K562 (cell line): ENCODE results near the gene TMEM129. TPM values are rescaled to one million over a fixed set of nuclear protein-coding genes. Genes with fewer than 3 reads are reported as not detected.

Source experiments
- ATAC-seq: fragments of 200-7000 bp; cut with Tn5 transposase; 3 replicates; pipeline ENCODE4 v1.9.1; 2020; ENCODE audit warnings: moderate library complexity
- BruUV-seq: library from RNA; stranded (reverse); fragments of 400-500 nt; replicated peaks from 2 replicates; lab custom pipeline; 2021; lab: Mats Ljungman, UMichigan
- CTCF ChIA-PET: fragments of 300-600 bp; formaldehyde crosslinking; extraction: SDS; loops from one replicate; lab custom pipeline; 2021; ENCODE audit warnings: low intra/inter-chr PET ratio; lab: Yijun Ruan, JAX
- POLR2A ChIA-PET: fragments of 300-600, 350-650 bp; sonication (Branson Sonifier 250); formaldehyde crosslinking; extraction: SDS; loops from one replicate; lab custom pipeline; 2021; ENCODE audit warnings: antibody characterized with exemption, inconsistent platforms; lab: Yijun Ruan, JAX
- DNase-seq, 4 experiments: peaks; one replicate each; pipeline versions ENCODE4 v3.0.0 to v3.0.0-alpha.2; 2011 to 2018; ENCODE audit warnings: low spot score in 3 of 4, mixed read lengths in 3 of 4; ENCODE audit errors: extremely low read depth in 1 of 4
- FAIRE-seq: peaks from 2 replicates; lab custom pipeline; 2011; peaks lifted over from hg19 to GRCh38; lab: Jason Lieb, UNC
- H2AFZ ChIP-seq: 2 replicates; pipeline ENCODE4 v1.6.0; 2011; ENCODE audit warnings: low read depth, low read length, control low read depth, inconsistent platforms
- H3K27ac ChIP-seq: fragments of 200-600 bp; 3 replicates; pipeline ENCODE4 v1.8.0; 2011; ENCODE audit warnings: low read depth, mild to moderate bottlenecking, control low read depth, inconsistent platforms, low read length, moderate library complexity, mixed read lengths; ENCODE audit errors: extremely low read depth
- H3K27me3 ChIP-seq, 2 experiments: fragments of 300-600 bp in 1 of 2; 2 replicates in 1 of 2; 3 replicates in 1 of 2; pipeline versions ENCODE4 v1.6.0 to v1.8.0; 2011; ENCODE audit warnings: inconsistent platforms in 2 of 2, low read length in 2 of 2, mild to moderate bottlenecking in 1 of 2, mixed read lengths in 1 of 2, moderate library complexity in 1 of 2; ENCODE audit not compliant: control insufficient read depth in 2 of 2, insufficient read depth in 2 of 2
- H3K36me3 ChIP-seq: fragments of 300-600 bp; 3 replicates; pipeline ENCODE4 v1.8.0; 2011; ENCODE audit warnings: mild to moderate bottlenecking, low read length, inconsistent platforms; ENCODE audit not compliant: control insufficient read depth, insufficient read depth
- H3K4me1 ChIP-seq, 2 experiments: fragments of 200-600 bp in 1 of 2; replicated peaks in 1 of 2; 2 replicates in 1 of 2; 3 replicates in 1 of 2; pipeline versions ENCODE4 v1.5.1 to v1.8.0; 2011; ENCODE audit warnings: inconsistent platforms in 2 of 2, low read length in 2 of 2, mild to moderate bottlenecking in 1 of 2, mixed read lengths in 1 of 2, moderate library complexity in 1 of 2; ENCODE audit not compliant: control insufficient read depth in 2 of 2, insufficient read depth in 2 of 2
- H3K4me2 ChIP-seq: 2 replicates; pipeline ENCODE4 v1.6.1; 2011; ENCODE audit warnings: low read length, control low read depth, inconsistent platforms, mixed read lengths; ENCODE audit not compliant: insufficient read depth
- H3K4me3 ChIP-seq: fragments of 200-600 bp; sonication (generic), shearing (Covaris generic); 2 replicates; pipeline ENCODE4 v1.5.1; 2016; ENCODE audit warnings: control low read depth, inconsistent platforms
- H3K79me2 ChIP-seq: fragments of 200-600 bp; 3 replicates; pipeline ENCODE4 v1.8.0; 2011; ENCODE audit warnings: low read length, inconsistent platforms; ENCODE audit not compliant: control insufficient read depth, insufficient read depth
- H3K9ac ChIP-seq, 2 experiments: 2 replicates each; pipeline versions ENCODE4 v1.6.0 to v1.6.1; 2011; ENCODE audit warnings: low read depth in 2 of 2, low read length in 2 of 2, control low read depth in 1 of 2, inconsistent platforms in 1 of 2, mild to moderate bottlenecking in 1 of 2, mixed read lengths in 1 of 2; ENCODE audit not compliant: insufficient read depth in 1 of 2
- H3K9me1 ChIP-seq: one replicate; pipeline ENCODE4 v1.6.0; 2011; ENCODE audit warnings: inconsistent platforms, mild to moderate bottlenecking, low read length, moderate library complexity; ENCODE audit not compliant: control insufficient read depth, insufficient read depth
- H3K9me3 ChIP-seq: replicated peaks from 2 replicates; pipeline ENCODE4 v1.5.1; 2011; ENCODE audit warnings: low read depth, low read length, inconsistent platforms; ENCODE audit not compliant: control insufficient read depth, insufficient read depth
- H4K20me1 ChIP-seq: replicated peaks from 2 replicates; pipeline ENCODE4 v1.6.1; 2011; ENCODE audit warnings: low read length, inconsistent platforms, mixed read lengths; ENCODE audit not compliant: control insufficient read depth, insufficient read depth
- BRCA1 ChIP-seq, 2 experiments: fragments of 450-650 bp in 1 of 2; sonication (generic) in 1 of 2; formaldehyde crosslinking in 1 of 2; IDR thresholded peaks; 2 replicates each; pipeline versions ENCODE4 v1.5.0 to v1.6.1; 2017 to 2020; ENCODE audit warnings: mild to moderate bottlenecking in 1 of 2, missing genetic modification reagents in 1 of 2
- CUX1 ChIP-seq: fragments of 200-800 bp; sonication (Bioruptor generic); IDR thresholded peaks from 2 replicates; pipeline ENCODE4 v1.6.1; 2016; ENCODE audit warnings: missing genetic modification characterization, missing compliant biosample characterization
- HLTF ChIP-seq: fragments of 450-650 bp; IDR thresholded peaks from 2 replicates; pipeline ENCODE4 v1.6.1; 2016
- JUNB ChIP-seq: fragments of 450-650 bp; formaldehyde crosslinking; conservative IDR thresholded peaks from 2 replicates; pipeline ENCODE4 v1.4.0; 2020; ENCODE audit warnings: mild to moderate bottlenecking
- KAT2B ChIP-seq: IDR thresholded peaks from one replicate; pipeline ENCODE4 v1.6.1; 2012; ENCODE audit warnings: low read depth, mild to moderate bottlenecking, control low read depth, inconsistent platforms, low read length, moderate library complexity
- KLF6 ChIP-seq: fragments of 250-450 bp; sonication (Bioruptor Pico); IDR thresholded peaks from 2 replicates; pipeline ENCODE4 v1.4.0; 2020; ENCODE audit warnings: mild to moderate bottlenecking, moderate library complexity, borderline replicate concordance
- MAX ChIP-seq: sonication (generic); formaldehyde crosslinking; IDR thresholded peaks from 2 replicates; pipeline ENCODE4 v1.9.0; 2022; ENCODE audit warnings: mild to moderate bottlenecking, missing genetic modification reagents
- ZKSCAN3 ChIP-seq: fragments of 250-450 bp; sonication (Bioruptor Pico); IDR thresholded peaks from 2 replicates; pipeline ENCODE4 v1.4.0; 2020
- ZNF699 ChIP-seq: fragments of 250-450 bp; sonication (Bioruptor Pico); IDR thresholded peaks from 2 replicates; pipeline ENCODE4 v1.8.0; 2021; ENCODE audit warnings: mild to moderate bottlenecking, moderate library complexity; ENCODE audit not compliant: insufficient replicate concordance
- WGBS: fragments of 100-300 bp; shearing (Covaris generic); methylation state at CpG from one replicate; pipeline ENCODE4 v1.1.6; 2016; ENCODE audit warnings: low coverage, mixed read lengths; ENCODE audit not compliant: insufficient coverage; ENCODE audit errors: missing lambda C conversion rate; 5-methylcytosine and 5-hydroxymethylcytosine counted together
- in situ Hi-C: fragments of 300-500 bp; cut with MboI; formaldehyde crosslinking; loops from 4 replicates; pipeline ENCODE4 v1.15.0; 2018; ENCODE audit warnings: inconsistent platforms, mixed read lengths
- intact Hi-C: fragments of 100-400 bp; cut with micrococcal nuclease; formaldehyde crosslinking; loops from 2 replicates; pipeline ENCODE4 v1.14.2; 2022
- polyA plus RNA-seq, 8 experiments: library from polyadenylated mRNA; depleted of rRNA in 4 of 8; stranded (reverse) in 5 of 8; unstranded in 3 of 8; fragments of >200 nt; fragmentation: Nextera tagmentation in 2 of 8; fragmentation: Illumina TruSeq in 1 of 8; extraction: Ambion mirVana in 2 of 8; extraction: Trizol in 1 of 8; gene quantifications; 2 replicates each; pipeline versions ENCODE4 v1.2.1 to v1.2.3, GENCODE V29; 2011 to 2014; ENCODE audit warnings: inconsistent platforms in 1 of 8, missing spikeins in 1 of 8
- total RNA-seq, 7 experiments: library from RNA; depleted of rRNA in 6 of 7; stranded (reverse); fragments of >200 nt in 6 of 7; fragmentation: Illumina TruSeq in 2 of 7; extraction: Trizol in 2 of 7; gene quantifications; 2 replicates each; pipeline versions ENCODE4 v1.2.1 to v1.2.3, GENCODE V29; 2011 to 2021; ENCODE audit warnings: low replicate concordance in 1 of 7
- TF ChIP-seq, protein P1 (sequence below): IDR thresholded peaks from 2 replicates; pipeline ENCODE4 v1.6.1; 2011; ENCODE audit warnings: borderline replicate concordance, low read depth, mild to moderate bottlenecking, moderate library complexity, low read length; ENCODE audit not compliant: insufficient read depth, poor library complexity, severe bottlenecking
- TF ChIP-seq, protein P2 (sequence below): fragments of 250-450 bp; sonication (Bioruptor Pico); IDR thresholded peaks from 2 replicates; pipeline ENCODE4 v1.4.0; 2020; ENCODE audit warnings: mild to moderate bottlenecking, moderate library complexity

The TMEM129 gene
- total and polyA plus RNA-seq, 9 of the 15 experiments (the other 6 are each of a cell fraction or from before 2014, with no cell fraction given), result 0.34 to 47.2 (median 18.8) TPM

DNA sequence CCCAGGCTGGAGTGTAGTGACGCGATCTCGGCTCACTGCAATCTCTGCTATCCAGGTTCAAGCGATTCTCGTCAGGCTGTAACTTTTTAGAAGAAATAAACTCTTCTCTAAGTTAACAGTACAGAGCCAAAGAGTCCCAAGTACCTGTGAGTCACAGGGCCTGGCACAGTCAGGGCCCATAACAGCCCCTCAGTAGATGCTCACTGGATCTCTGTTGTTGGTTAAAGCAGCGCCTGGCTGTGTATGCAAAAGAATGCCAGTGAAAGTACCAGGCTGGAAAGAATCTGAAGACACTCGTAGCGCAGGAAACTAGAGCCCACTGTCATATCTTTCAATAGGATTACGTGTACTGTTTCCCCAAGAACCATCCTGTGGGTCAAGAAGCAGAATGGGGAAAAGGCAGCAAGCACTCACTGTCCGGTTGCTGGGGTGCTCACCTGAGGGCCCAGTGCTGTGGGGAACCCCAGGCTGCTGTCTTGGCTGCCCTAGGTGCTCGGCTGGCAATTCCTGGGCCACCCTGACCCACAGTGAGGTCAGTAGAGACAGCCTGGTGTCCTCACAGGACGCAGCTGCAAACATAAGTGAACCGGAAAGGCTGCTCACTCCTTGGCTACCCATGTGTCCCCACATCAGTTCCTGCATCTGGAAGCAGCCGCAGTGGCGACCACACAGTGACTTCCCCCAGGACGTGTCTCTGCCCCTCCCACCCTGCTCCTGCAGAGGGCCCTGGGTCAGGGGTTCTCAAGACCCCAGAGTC, 5.9 kb downstream of the TMEM129 start:
- POLR2A ChIA-PET, result interaction anchor here (0.6 to 2.1 kb wide), 4 partner anchors 15 to 97 kb away, joined by 3 to 7 read pairs (median 4); no protein-coding TSS in a partner anchor
- WGBS, result 67% methylated on average over 15 of the region's 16 CpGs
- peak in 1 of 4 experiments; percentile 34 for DNase-seq
- peaks cover 12% of the 10 kb centered on the region; the same call in 1 of the 2 replicates for H4K20me1 ChIP-seq
- no peak for ATAC-seq
- FAIRE-seq, result peak; percentile 40
- no peaks in the 10 kb centered on the region for H3K27me3 ChIP-seq
- BruUV-seq, result no TSS peak
- H3K4me1 ChIP-seq, result peaks cover 22 to 77% of the 10 kb centered on the region in 2 experiments; a peak in 4 of 5 replicates
- H3K27ac ChIP-seq, result peak overlapping the region; percentile 43; the same call in 1 of the 3 replicates
- intact Hi-C loops (no loop called here), in situ Hi-C loops (no loop called here)
- peak overlapping the region in 1 of 2 experiments; percentile 77; a peak in 2 of 4 replicates for H3K9ac ChIP-seq
- no peaks in the 10 kb centered on the region for H3K9me3 ChIP-seq
- peak overlapping the region; percentile 98 for H3K4me2 ChIP-seq
- no peaks in the 10 kb centered on the region for H3K9me1 ChIP-seq
- peaks cover 52% of the 10 kb centered on the region; the same call in 2 of the 3 replicates for H3K36me3 ChIP-seq
- peaks cover 92% of the 10 kb centered on the region for H3K79me2 ChIP-seq
- H3K4me3 ChIP-seq, result peak overlapping the region; percentile 86; the same call in 1 of the 2 replicates
- no peak overlapping the region for H2AFZ ChIP-seq
- CTCF ChIA-PET, result no interaction called here
- no peak for TF ChIP-seq JUNB (CRISPR knock-in tag)
- TF ChIP-seq, protein P1, sequence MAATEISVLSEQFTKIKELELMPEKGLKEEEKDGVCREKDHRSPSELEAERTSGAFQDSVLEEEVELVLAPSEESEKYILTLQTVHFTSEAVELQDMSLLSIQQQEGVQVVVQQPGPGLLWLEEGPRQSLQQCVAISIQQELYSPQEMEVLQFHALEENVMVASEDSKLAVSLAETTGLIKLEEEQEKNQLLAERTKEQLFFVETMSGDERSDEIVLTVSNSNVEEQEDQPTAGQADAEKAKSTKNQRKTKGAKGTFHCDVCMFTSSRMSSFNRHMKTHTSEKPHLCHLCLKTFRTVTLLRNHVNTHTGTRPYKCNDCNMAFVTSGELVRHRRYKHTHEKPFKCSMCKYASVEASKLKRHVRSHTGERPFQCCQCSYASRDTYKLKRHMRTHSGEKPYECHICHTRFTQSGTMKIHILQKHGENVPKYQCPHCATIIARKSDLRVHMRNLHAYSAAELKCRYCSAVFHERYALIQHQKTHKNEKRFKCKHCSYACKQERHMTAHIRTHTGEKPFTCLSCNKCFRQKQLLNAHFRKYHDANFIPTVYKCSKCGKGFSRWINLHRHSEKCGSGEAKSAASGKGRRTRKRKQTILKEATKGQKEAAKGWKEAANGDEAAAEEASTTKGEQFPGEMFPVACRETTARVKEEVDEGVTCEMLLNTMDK, result no peak
- no peak for TF ChIP-seq ZKSCAN3 (CRISPR knock-in tag)
- TF ChIP-seq ZNF699, result no peak
- TF ChIP-seq, protein P2, sequence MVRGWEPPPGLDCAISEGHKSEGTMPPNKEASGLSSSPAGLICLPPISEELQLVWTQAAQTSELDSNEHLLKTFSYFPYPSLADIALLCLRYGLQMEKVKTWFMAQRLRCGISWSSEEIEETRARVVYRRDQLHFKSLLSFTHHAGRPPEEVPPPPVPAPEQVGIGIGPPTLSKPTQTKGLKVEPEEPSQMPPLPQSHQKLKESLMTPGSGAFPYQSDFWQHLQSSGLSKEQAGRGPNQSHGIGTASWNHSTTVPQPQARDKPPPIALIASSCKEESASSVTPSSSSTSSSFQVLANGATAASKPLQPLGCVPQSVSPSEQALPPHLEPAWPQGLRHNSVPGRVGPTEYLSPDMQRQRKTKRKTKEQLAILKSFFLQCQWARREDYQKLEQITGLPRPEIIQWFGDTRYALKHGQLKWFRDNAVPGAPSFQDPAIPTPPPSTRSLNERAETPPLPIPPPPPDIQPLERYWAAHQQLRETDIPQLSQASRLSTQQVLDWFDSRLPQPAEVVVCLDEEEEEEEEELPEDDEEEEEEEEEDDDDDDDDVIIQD (CRISPR knock-in tag), result no peak
- 0 out of 2 replicates have a peak, but pooled peaks have one; percentile 15 for TF ChIP-seq MAX
- TF ChIP-seq HLTF, result no peak
- no peak for TF ChIP-seq KAT2B
- no peak for TF ChIP-seq BRCA1 (IDR thresholded peaks at IDR 0.05)
- TF ChIP-seq BRCA1 (CRISPR knock-in tag; IDR thresholded peaks at IDR 0.05), result no peak
- no peak for TF ChIP-seq KLF6 (CRISPR knock-in tag)
- TF ChIP-seq CUX1 (CRISPR knock-in tag), result no peak
